Mucosa of descending colon (tissue), 3 donors: ENCODE data around the gene ZNF207. TPM values are rescaled to one million over a fixed set of nuclear protein-coding genes. Genes with fewer than 3 reads are reported as not detected.
"Not testable (repeated sequence)": the region's sequence is repeated elsewhere in the genome, so short reads cannot be mapped to it uniquely, and the experiment has no call there.

Experiments
- ATAC-seq: fragments of 200-7000 bp; cut with Tn5 transposase; one replicate; pipeline ENCODE4 v1.9.1; 2020; ENCODE audit warnings: mild to moderate bottlenecking, moderate library complexity
- DNase-seq, 3 donors: peaks; one replicate each; pipeline ENCODE4 v3.0.0-alpha.2; 2020
- H3K36me3 ChIP-seq: fragments of 200-600 bp; one replicate; pipeline ENCODE4 v1.8.0; 2021; ENCODE audit warnings: low read depth, mild to moderate bottlenecking
- H3K4me1 ChIP-seq: fragments of 200-600 bp; one replicate; pipeline ENCODE4 v1.8.0; 2021; ENCODE audit warnings: low read depth, mild to moderate bottlenecking
- H3K4me3 ChIP-seq: fragments of 200-600 bp; one replicate; pipeline ENCODE4 v1.8.0; 2021; ENCODE audit warnings: mild to moderate bottlenecking
- H3K9me3 ChIP-seq: fragments of 200-600 bp; one replicate; pipeline ENCODE4 v1.8.0; 2021; ENCODE audit warnings: mild to moderate bottlenecking
- CTCF ChIP-seq: fragments of 200-600 bp; IDR thresholded peaks from one replicate; pipeline ENCODE4 v1.8.0; 2022; ENCODE audit warnings: antibody characterized with exemption, mild to moderate bottlenecking
- intact Hi-C, 2 donors: fragments of 100-400 bp; cut with DNase I in 1 of 2; cut with micrococcal nuclease in 1 of 2; formaldehyde crosslinking; loops; one replicate each; pipeline versions ENCODE4 v1.11.0 to v1.11.1; 2022; cut with DNase I, micrococcal nuclease
- total RNA-seq, 3 donors: library from RNA; stranded (reverse); fragmentation: NEBNext Ultra II Directional in 2 of 3; extraction: Animal tissue kit (Norgen Biotek cat#: 25700) in 2 of 3; gene quantifications; one replicate each; pipeline versions ENCODE4 v1.2.1 to v1.2.4, GENCODE V29; 2021 to 2023
- donor health status: DM: no; HTN: no; CAD: no; lungs with moderate emphysema.
- donor health status: DM: no; HTN: no; CAD: no.
- donor health status: DM: no; HTN: yes; CAD: no.

ZNF207 gene
- total RNA-seq, 3 donors from 2014 or later, result 141 to 168 (median 161) TPM

DNA sequence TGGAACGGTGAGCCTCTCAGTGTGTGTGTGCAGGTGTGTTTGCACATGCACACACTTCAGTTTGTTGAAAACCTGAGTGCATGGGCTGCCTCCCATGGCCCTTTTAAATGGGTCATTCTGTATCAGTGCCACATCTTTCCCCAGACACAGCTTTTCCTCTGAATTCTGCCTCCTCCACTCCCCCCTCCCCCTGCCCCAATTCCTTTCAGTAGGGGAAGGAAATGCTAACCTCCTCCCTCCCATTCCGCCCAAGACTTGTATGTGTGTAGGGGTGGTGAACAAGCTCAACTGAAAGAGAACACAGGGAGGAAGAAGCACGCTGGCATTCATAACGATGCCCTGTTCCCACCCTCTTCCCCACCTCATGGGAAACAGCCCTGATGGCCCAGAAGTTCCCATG lies 42.3 kb upstream of the ZNF207 start:
- intact Hi-C loops, result no loop called here
- no peak for ATAC-seq
- Histone ChIP-seq H3K36me3 (no peaks in the 10 kb centered on the region), H3K4me3 (no peak overlapping the region), H3K9me3 (no peaks in the 10 kb centered on the region), H3K4me1 (no peaks in the 10 kb centered on the region)
- no peak for TF ChIP-seq CTCF
- DNase-seq, result no peak

DNA sequence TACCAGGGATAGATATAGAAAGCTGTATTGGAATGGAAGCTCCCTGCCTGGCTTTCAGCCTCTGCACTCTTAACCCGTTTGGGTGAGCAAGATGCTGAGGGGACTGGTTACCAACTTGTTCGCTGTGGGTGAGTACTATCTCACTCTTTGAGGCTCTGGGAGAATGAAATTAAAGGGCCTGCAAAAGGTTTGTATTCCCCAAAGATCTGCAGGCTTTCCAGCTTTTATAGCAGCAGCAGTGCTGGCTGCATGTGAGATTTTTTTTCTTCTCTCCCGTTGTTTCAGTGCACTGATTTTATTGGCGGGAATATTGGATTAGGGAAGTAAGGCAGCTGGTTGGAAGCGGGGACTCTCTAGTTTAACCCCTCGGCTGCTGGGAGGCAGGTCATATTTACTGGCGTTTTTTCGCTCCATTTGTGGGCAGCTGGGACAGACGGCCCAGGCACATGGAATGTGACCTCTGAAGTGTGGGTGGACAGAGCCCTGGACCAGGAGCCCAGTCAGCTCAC lies 38.9 kb upstream of the ZNF207 start:
- ATAC-seq, result no peak
- TF ChIP-seq CTCF, result no peak
- Histone ChIP-seq H3K9me3 (no peaks in the 10 kb centered on the region), H3K4me1 (no peaks in the 10 kb centered on the region), H3K36me3 (no peaks in the 10 kb centered on the region), H3K4me3 (no peak overlapping the region)
- no peak for DNase-seq
- intact Hi-C loops, result no loop called here

DNA sequence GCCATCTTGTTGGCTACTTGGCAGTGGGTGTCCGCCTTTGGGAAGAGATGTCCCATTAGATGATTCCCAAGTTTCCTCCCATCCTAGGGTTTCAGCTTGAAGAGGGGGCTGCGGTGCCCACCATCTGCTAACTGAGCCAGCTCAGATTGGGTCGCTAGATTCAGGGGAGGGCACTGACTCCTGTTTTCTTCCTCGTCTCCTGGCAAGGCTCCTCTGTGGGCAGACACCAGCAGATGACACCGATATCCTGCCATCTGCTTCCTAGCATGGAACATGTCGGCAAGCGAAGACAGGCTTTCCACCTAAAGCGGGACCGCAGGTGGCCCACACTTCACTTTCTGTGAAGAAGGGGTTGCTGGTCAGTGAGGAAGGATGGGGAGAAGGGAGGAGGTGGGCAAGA lies 35.3 kb upstream of the ZNF207 start:
- no peak for ATAC-seq
- Histone ChIP-seq H3K4me1 (no peaks in the 10 kb centered on the region), H3K9me3 (no peaks in the 10 kb centered on the region), H3K4me3 (no peak overlapping the region), H3K36me3 (no peaks in the 10 kb centered on the region)
- no peak for DNase-seq
- intact Hi-C loops, result no loop called here
- no peak for TF ChIP-seq CTCF

- DNase-seq, result no peak
- Histone ChIP-seq H3K9me3 (no peaks in the 10 kb centered on the region), H3K4me3 (no peak overlapping the region), H3K4me1 (no peaks in the 10 kb centered on the region), H3K36me3 (no peaks in the 10 kb centered on the region)
- ATAC-seq, result no peak
- intact Hi-C loops, result no loop called here
- no peak for TF ChIP-seq CTCF
These were observed 34.8 kb upstream of the ZNF207 start for GRCh38 chr17:32315171-32315570.

- H3K4me3 ChIP-seq, intact Hi-C loops, DNase-seq, H3K9me3 ChIP-seq, H3K36me3 ChIP-seq, H3K4me1 ChIP-seq, ATAC-seq: not testable (repeated sequence)
These were observed 33.3 kb upstream of the ZNF207 start for GRCh38 chr17:32316653-32317052.

- no peak for TF ChIP-seq CTCF
- ATAC-seq (no peak), DNase-seq (no peak)
- H3K9me3 ChIP-seq, result no peaks in the 10 kb centered on the region
- H3K4me1 ChIP-seq, result no peaks in the 10 kb centered on the region
- no peak overlapping the region for H3K4me3 ChIP-seq
- intact Hi-C loops, result no loop called here
- no peaks in the 10 kb centered on the region for H3K36me3 ChIP-seq
These were observed 32.6 kb upstream of the ZNF207 start for GRCh38 chr17:32317353-32317752.
